ENCODE data around the gene PTS.

- no peak for TF ChIP-seq CTCF (IDR thresholded peaks at IDR 0.05)
- no peak for TF ChIP-seq POLR2AphosphoS5 (IDR thresholded peaks at IDR 0.05)
Observed at GRCh38 chr11:112200252-112200651, 26.0 kb upstream of the PTS start.
